ENCODE measurements around the gene ZNF865.

Gene ZNF865

GRCh38 chr19:55663846-55664536 lies 58.5 kb downstream of the ZNF865 start:
- DNase-seq: no peak

- DNase-seq: no peak
These were observed 61.0 kb downstream of the ZNF865 start for GRCh38 chr19:55666343-55667005.
